Measurements from ENCODE around the gene SGCD. TPM values are rescaled to one million over a fixed set of nuclear protein-coding genes. Genes with fewer than 3 reads are reported as not detected.

The SGCD gene
- polyA plus RNA-seq, 1 donor (not counting 4 experiments of a cell fraction or from before 2014, with no cell fraction given) = not detected

- Histone ChIP-seq H3K27me3 (ENCODE audit: control insufficient read depth, extremely low read depth, insufficient read depth, low read length) (no peaks in the 10 kb centered on the region), H3K4me3 (ENCODE audit: control insufficient read depth in 2 of 3, extremely low read depth in 1 of 3, insufficient read depth in 2 of 3, low read depth in 1 of 3, low read length in 3 of 3) (no peak overlapping the region), H3K4me1 (ENCODE audit: control insufficient read depth, extremely low read depth, insufficient read depth, low read length) (no peaks in the 10 kb centered on the region), H3K9ac (ENCODE audit: control insufficient read depth, extremely low read depth, insufficient read depth, low read length) (no peak overlapping the region), H3K4me2 (ENCODE audit: control insufficient read depth, extremely low read depth, insufficient read depth, low read depth, low read length) (no peak overlapping the region), H3K9me1 (ENCODE audit: control insufficient read depth, extremely low read depth, insufficient read depth, low read length) (no peaks in the 10 kb centered on the region), H3K27ac (ENCODE audit: control insufficient read depth, insufficient read depth, low read length) (no peak overlapping the region), H2AFZ (ENCODE audit: control insufficient read depth, low read length) (no peak overlapping the region), H3K79me2 (ENCODE audit: control insufficient read depth, insufficient read depth, low read length) (no peaks in the 10 kb centered on the region), H4K20me1 (ENCODE audit: control insufficient read depth, extremely low read depth, insufficient read depth, low read length) (no peaks in the 10 kb centered on the region), H3K36me3 (ENCODE audit: control insufficient read depth in 2 of 2, extremely low read depth in 1 of 2, insufficient read depth in 2 of 2, low read length in 2 of 2) (no peaks in the 10 kb centered on the region), H3K9me3 (ENCODE audit: control insufficient read depth, low read depth, low read length) (no peaks in the 10 kb centered on the region)
- no peak for TF ChIP-seq CTCF (optimal IDR thresholded peaks at IDR 0.05 in 1 of 3, IDR thresholded peaks at IDR 0.05 in 1 of 3, conservative IDR thresholded peaks at IDR 0.05 in 1 of 3; ENCODE audit: extremely low read depth in 1 of 3, insufficient read depth in 2 of 3, low read length in 3 of 3)
- no peak for TF ChIP-seq EZH2 (IDR thresholded peaks at IDR 0.05; ENCODE audit: low read length)
- no peak for DNase-seq (ENCODE audit: low read depth, low spot score)
- no peak for FAIRE-seq
- dilution Hi-C loops (cut with MboI; ENCODE audit: extremely low pct_ligation_motif_present, low sequenced_read_pairs) = no loop called here
Observed at GRCh38 chr5:156695774-156696173, 368.8 kb downstream of the SGCD start.

- dilution Hi-C loops (cut with MboI; ENCODE audit: extremely low pct_ligation_motif_present, low sequenced_read_pairs) = no loop called here
- Histone ChIP-seq H2AFZ (ENCODE audit: control insufficient read depth, low read length) (no peak overlapping the region), H3K27me3 (ENCODE audit: control insufficient read depth, extremely low read depth, insufficient read depth, low read length) (no peaks in the 10 kb centered on the region), H3K9me1 (ENCODE audit: control insufficient read depth, extremely low read depth, insufficient read depth, low read length) (no peaks in the 10 kb centered on the region), H3K27ac (ENCODE audit: control insufficient read depth, insufficient read depth, low read length) (no peak overlapping the region), H3K79me2 (ENCODE audit: control insufficient read depth, insufficient read depth, low read length) (no peaks in the 10 kb centered on the region), H3K4me1 (ENCODE audit: control insufficient read depth, extremely low read depth, insufficient read depth, low read length) (no peaks in the 10 kb centered on the region), H3K4me2 (ENCODE audit: control insufficient read depth, extremely low read depth, insufficient read depth, low read depth, low read length) (no peak overlapping the region), H3K9ac (ENCODE audit: control insufficient read depth, extremely low read depth, insufficient read depth, low read length) (no peak overlapping the region), H3K36me3 (ENCODE audit: control insufficient read depth in 2 of 2, extremely low read depth in 1 of 2, insufficient read depth in 2 of 2, low read length in 2 of 2) (no peaks in the 10 kb centered on the region), H3K9me3 (ENCODE audit: control insufficient read depth, low read depth, low read length) (no peaks in the 10 kb centered on the region), H3K4me3 (ENCODE audit: control insufficient read depth in 2 of 3, extremely low read depth in 1 of 3, insufficient read depth in 2 of 3, low read depth in 1 of 3, low read length in 3 of 3) (no peak overlapping the region), H4K20me1 (ENCODE audit: control insufficient read depth, extremely low read depth, insufficient read depth, low read length) (no peaks in the 10 kb centered on the region)
- TF ChIP-seq CTCF (optimal IDR thresholded peaks at IDR 0.05 in 1 of 3, IDR thresholded peaks at IDR 0.05 in 1 of 3, conservative IDR thresholded peaks at IDR 0.05 in 1 of 3; ENCODE audit: extremely low read depth in 1 of 3, insufficient read depth in 2 of 3, low read length in 3 of 3) = no peak
- TF ChIP-seq EZH2 (IDR thresholded peaks at IDR 0.05; ENCODE audit: low read length) = no peak
- no peak for DNase-seq (ENCODE audit: low read depth, low spot score)
- FAIRE-seq = no peak
Observed at GRCh38 chr5:156698323-156698722, 371.4 kb downstream of the SGCD start.
